GM10248 (cell line): ENCODE results near the gene XIAP.
A peak's percentile ranks its signal among the peaks of the same experiment; 100 is the strongest.

ENCODE experiments used
- CTCF ChIA-PET: fragments of 300-600 bp; sonication (Branson Sonifier 250); formaldehyde crosslinking; extraction: SDS; loops from one replicate; lab custom pipeline; 2021; ENCODE audit warnings: antibody characterized with exemption; lab: Yijun Ruan, JAX
- POLR2A ChIA-PET: fragments of 350-650 bp; sonication (Branson Sonifier 250); formaldehyde crosslinking; extraction: SDS; loops from one replicate; lab custom pipeline; 2020; ENCODE audit warnings: antibody characterized with exemption; lab: Yijun Ruan, JAX
- DNase-seq: peaks from one replicate; pipeline ENCODE4 v3.0.0; 2012; ENCODE audit errors: extremely low spot score
- CTCF ChIP-seq: IDR thresholded peaks from 2 replicates; pipeline ENCODE4 v1.5.1; 2012; ENCODE audit warnings: mild to moderate bottlenecking, low read depth; ENCODE audit errors: extremely low read depth, missing control alignments, control extremely low read depth

Gene XIAP

DNA sequence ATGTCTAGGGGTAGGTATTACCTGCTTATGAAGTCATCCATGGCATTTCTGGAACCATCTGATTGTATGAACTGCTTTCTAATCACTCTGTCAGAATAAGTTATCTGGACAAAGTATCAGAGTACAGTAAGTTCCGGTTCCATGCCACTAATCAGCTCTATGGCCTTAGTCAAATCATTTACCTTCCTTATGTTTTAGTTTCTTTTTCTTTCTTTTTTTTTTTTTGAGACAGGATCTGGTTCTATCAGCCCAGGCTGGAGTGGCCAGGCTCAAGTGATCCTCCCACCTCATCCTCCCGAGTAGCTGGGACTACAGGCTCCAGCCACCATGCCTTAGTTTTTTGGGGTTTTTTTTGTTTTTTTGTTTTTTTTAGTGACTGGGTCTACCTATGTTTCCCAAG is 11.5 kb downstream of the XIAP start:
- ChIA-PET CTCF (no interaction called here), POLR2A (no interaction called here)
- DNase-seq: no peak
- TF ChIP-seq CTCF: no peak

- POLR2A ChIA-PET: no interaction called here
- DNase-seq: no peak
- TF ChIP-seq CTCF: no peak
- CTCF ChIA-PET: interaction anchor here (1.4 kb wide), 1 partner anchor 12 kb away, joined by 3 read pairs; no protein-coding TSS in a partner anchor
Observed at GRCh38 chrX:123873956-123874355, 14.1 kb downstream of the XIAP start.

DNA sequence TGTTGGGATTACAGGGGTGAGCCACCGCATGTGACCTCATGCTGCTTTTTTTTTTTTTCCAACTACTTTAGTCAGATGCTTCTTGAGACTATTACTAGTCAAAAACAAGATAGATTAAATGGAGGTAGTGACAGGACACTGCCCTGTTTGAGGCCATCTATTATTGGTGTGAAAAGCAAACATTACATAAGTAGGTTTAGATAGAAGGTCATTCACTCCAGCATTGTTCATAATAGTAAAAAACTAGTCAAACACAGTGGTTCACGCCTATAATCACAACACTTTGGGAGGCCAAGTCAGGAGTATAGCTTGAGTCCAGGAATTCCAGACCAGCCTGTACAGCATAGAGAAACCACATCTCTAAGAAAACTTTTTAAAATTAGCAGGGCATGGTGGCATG is 16.3 kb downstream of the XIAP start:
- ChIA-PET CTCF (no interaction called here), POLR2A (no interaction called here)
- no peak for DNase-seq
- TF ChIP-seq CTCF: no peak

DNA sequence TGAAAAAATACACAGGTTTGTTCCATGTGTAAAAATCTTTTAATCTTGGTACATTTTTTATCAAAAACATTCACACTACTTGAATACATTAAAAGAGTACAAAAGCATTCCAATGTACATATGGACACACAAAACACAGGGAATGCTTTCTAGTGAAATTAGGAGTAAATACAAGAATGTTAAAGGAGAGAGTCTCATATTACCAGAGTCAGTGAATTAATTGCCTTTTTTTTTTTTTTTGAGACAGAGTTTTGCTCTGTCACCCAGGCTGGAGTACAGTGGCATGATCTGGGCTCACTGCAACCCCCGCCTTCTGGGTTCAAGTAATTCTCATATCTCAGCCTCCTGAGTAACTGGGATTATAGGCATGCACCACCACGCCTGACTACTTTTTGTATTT is 17.0 kb downstream of the XIAP start:
- TF ChIP-seq CTCF: no peak
- CTCF ChIA-PET: interaction anchor here (1.0 kb wide), 1 partner anchor 10 kb away, joined by 3 read pairs; no protein-coding TSS in a partner anchor
- DNase-seq: no peak
- POLR2A ChIA-PET: no interaction called here

GRCh38 chrX:123878252-123878721 is 18.4 kb downstream of the XIAP start:
- POLR2A ChIA-PET: no interaction called here
- CTCF ChIA-PET: interaction anchor here (1.1 kb wide), 1 partner anchor 101 kb away, joined by 3 read pairs; no protein-coding TSS in a partner anchor
- DNase-seq: peak; percentile 24
- TF ChIP-seq CTCF: no peak

- no peak for DNase-seq
- ChIA-PET CTCF (no interaction called here), POLR2A (no interaction called here)
- TF ChIP-seq CTCF: no peak
Observed at GRCh38 chrX:123881330-123881729, 21.5 kb downstream of the XIAP start.

DNA sequence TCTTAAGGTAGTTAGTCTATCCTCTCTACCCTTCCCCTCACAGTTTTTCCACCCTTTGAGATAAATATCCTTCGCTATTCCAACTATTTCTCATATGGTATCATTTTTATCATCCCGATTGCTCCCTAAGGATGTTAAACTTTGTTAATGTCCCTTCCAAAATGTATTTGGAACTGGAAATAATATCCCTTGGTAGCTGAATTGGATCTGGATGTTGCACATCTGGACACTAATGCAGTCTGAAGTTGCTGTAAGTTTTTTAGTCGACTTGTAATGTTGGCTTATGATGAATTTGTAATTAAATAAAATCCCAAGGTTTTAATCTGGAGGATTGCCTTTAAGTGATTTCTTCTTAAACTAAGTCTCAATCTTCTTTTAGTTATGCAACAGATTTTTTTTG is 22.5 kb downstream of the XIAP start:
- DNase-seq: no peak
- ChIA-PET CTCF (no interaction called here), POLR2A (no interaction called here)
- TF ChIP-seq CTCF: no peak
